Measurements from ENCODE around the gene HERC4. TPM values are rescaled to one million over a fixed set of nuclear protein-coding genes. Genes with fewer than 3 reads are reported as not detected.

HERC4 gene
- total and polyA plus RNA-seq, 7 donors = 8.8 to 29.4 (median 18.0) TPM

DNA sequence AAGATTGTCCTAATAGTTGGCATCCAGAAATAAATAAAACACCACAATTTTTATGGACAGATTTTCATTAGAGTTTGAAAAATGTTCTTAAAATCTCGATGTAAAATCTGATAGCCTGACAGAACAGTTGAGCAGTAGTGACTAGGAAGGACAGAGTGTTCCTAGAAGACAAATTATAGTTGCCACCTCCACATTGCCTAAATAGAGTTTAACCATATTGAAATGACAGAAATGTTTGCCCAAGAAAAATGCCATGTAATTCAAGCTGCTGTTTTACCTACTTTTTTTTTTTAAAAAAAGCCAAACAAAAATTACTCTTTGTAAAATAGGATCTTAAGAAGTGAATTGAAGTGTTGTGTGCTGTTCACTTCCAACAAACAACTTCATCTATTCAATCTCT lies 8.9 kb upstream of the HERC4 start:
- Histone ChIP-seq H3K36me3 (ENCODE audit: insufficient read depth in 1 of 2, low read depth in 1 of 2) (no peaks in the 10 kb centered on the region), H3K4me1 (peaks cover 31% of the 10 kb centered on the region), H3K27me3 (ENCODE audit: insufficient read depth in 3 of 3, low read length in 2 of 3) (no peaks in the 10 kb centered on the region), H3K9me3 (no peaks in the 10 kb centered on the region), H3K4me3 (no peak overlapping the region), H3K27ac (peak overlapping the region; percentile 38)
- whole genome bisulfite sequencing, 3 donors = 13 to 23% (median 16%) methylated on average over 1 of the region's 1 CpG
- intact Hi-C loops (cut with DNase I) = loop anchor here (5.0 to 10.0 kb wide), 2 partner anchors 73 to 221 kb away; no protein-coding TSS in a partner anchor
- peak in 2 of 4 donors; percentile 50 to 64 for ATAC-seq
- TF ChIP-seq, protein P1, sequence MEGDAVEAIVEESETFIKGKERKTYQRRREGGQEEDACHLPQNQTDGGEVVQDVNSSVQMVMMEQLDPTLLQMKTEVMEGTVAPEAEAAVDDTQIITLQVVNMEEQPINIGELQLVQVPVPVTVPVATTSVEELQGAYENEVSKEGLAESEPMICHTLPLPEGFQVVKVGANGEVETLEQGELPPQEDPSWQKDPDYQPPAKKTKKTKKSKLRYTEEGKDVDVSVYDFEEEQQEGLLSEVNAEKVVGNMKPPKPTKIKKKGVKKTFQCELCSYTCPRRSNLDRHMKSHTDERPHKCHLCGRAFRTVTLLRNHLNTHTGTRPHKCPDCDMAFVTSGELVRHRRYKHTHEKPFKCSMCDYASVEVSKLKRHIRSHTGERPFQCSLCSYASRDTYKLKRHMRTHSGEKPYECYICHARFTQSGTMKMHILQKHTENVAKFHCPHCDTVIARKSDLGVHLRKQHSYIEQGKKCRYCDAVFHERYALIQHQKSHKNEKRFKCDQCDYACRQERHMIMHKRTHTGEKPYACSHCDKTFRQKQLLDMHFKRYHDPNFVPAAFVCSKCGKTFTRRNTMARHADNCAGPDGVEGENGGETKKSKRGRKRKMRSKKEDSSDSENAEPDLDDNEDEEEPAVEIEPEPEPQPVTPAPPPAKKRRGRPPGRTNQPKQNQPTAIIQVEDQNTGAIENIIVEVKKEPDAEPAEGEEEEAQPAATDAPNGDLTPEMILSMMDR (IDR thresholded peaks at IDR 0.05) = no peak
- DNase-seq = no peak

DNA sequence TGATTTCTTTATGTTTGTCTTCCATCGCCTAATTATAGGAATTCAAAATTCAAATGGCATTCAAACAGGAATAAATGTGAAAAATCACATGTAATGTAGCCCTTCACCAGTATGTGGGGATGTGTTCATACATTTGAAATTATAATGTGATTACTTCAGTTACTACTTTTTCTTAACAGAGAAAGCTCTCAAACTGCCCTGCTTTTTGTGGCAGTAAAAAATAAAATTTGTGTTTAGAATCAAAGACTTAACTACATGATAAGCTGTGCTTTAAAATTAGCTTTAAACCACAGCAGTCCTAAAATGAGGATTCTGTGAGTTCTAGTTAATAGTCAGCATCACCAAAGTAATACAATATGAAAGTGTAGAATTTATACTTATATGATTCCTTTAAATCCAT lies 7.8 kb upstream of the HERC4 start:
- H3K27ac ChIP-seq = peak overlapping the region; percentile 38
- no peaks in the 10 kb centered on the region for H3K27me3 ChIP-seq (ENCODE audit: insufficient read depth in 3 of 3, low read length in 2 of 3)
- no peak overlapping the region for H3K4me3 ChIP-seq
- peak in 2 of 4 donors; percentile 52 to 63 for ATAC-seq
- H3K9me3 ChIP-seq = no peaks in the 10 kb centered on the region
- DNase-seq = no peak
- H3K4me1 ChIP-seq = peaks cover 31% of the 10 kb centered on the region
- H3K36me3 ChIP-seq (ENCODE audit: insufficient read depth in 1 of 2, low read depth in 1 of 2) = no peaks in the 10 kb centered on the region
- TF ChIP-seq, protein P1 (IDR thresholded peaks at IDR 0.05) = peak; percentile 56
- WGBS, 3 donors = 24 to 40% (median 38%) methylated on average over 1 of the region's 1 CpG
- intact Hi-C loops (cut with DNase I) = loop anchor here (5.0 to 10.0 kb wide), 2 partner anchors 74 to 222 kb away; no protein-coding TSS in a partner anchor

DNA sequence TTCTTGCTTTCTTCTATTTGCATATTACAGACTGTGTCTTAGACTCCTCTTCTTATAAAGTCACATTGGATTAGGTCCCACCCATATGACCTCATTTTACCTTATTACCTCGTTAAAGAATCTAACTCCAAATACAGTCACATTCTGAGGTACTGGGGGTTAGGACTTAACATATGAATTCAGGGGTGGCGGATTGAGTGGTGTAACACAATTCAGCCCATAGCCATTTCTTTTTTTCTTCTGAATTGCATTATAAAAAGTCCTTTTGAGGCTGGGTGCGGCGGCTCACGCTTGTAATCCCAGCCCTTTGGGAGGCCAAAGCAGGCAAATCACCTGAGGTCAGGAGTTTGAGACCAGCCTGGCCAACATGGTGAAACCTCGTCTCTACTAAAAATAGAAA lies 6.8 kb upstream of the HERC4 start:
- TF ChIP-seq, protein P1 (IDR thresholded peaks at IDR 0.05) = no peak
- intact Hi-C loops (cut with DNase I) = loop anchor here (5.0 to 10.0 kb wide), 2 partner anchors 75 to 223 kb away; no protein-coding TSS in a partner anchor
- ATAC-seq (no peak), DNase-seq (no peak)
- H3K27me3 ChIP-seq (ENCODE audit: insufficient read depth in 3 of 3, low read length in 2 of 3) = no peaks in the 10 kb centered on the region
- H3K4me3 ChIP-seq = no peak overlapping the region
- no peaks in the 10 kb centered on the region for H3K9me3 ChIP-seq
- peaks cover 28% of the 10 kb centered on the region for H3K4me1 ChIP-seq
- no peaks in the 10 kb centered on the region for H3K36me3 ChIP-seq (ENCODE audit: insufficient read depth in 1 of 2, low read depth in 1 of 2)
- H3K27ac ChIP-seq = no peak overlapping the region
- 74 to 88% (median 79%) methylated on average over 6 of the region's 6 CpGs for WGBS, 3 donors

GRCh38 chr10:68080853-68081431 lies 5.9 kb upstream of the HERC4 start:
- H3K27ac ChIP-seq = no peak overlapping the region
- TF ChIP-seq, protein P1 (IDR thresholded peaks at IDR 0.05) = no peak
- intact Hi-C loops (cut with DNase I) = loop anchor here (5.0 to 10.0 kb wide), 2 partner anchors 76 to 224 kb away; no protein-coding TSS in a partner anchor
- H3K9me3 ChIP-seq = no peaks in the 10 kb centered on the region
- peaks cover 18% of the 10 kb centered on the region for H3K4me1 ChIP-seq
- DNase-seq (no peak), ATAC-seq (no peak)
- no peak overlapping the region for H3K4me3 ChIP-seq
- 80 to 87% (median 83%) methylated on average over 5 of the region's 5 CpGs for WGBS, 3 donors
- H3K36me3 ChIP-seq (ENCODE audit: insufficient read depth in 1 of 2, low read depth in 1 of 2) = no peaks in the 10 kb centered on the region
- H3K27me3 ChIP-seq (ENCODE audit: insufficient read depth in 3 of 3, low read length in 2 of 3) = no peaks in the 10 kb centered on the region

All from psoas muscle (tissue), 8 donors.